Sigmoid colon (tissue), 7 donors: ENCODE results near the gene HMSD. TPM values are rescaled to one million over a fixed set of nuclear protein-coding genes. Genes with fewer than 3 reads are reported as not detected.

ENCODE experiments used
- DNase-seq: peaks from one replicate; pipeline ENCODE4 v3.0.0-alpha.2; 2019
- H3K27ac ChIP-seq, 4 donors: fragments of 200-600 bp; sonication (generic); one replicate each; pipeline ENCODE4 v1.5.1; 2016 to 2019; ENCODE audit warnings: mild to moderate bottlenecking in 1 of 4
- H3K27me3 ChIP-seq, 3 donors: fragments of 200-600 bp; sonication (generic); one replicate each; pipeline ENCODE4 v1.5.1; 2019; ENCODE audit warnings: mild to moderate bottlenecking in 1 of 3
- H3K36me3 ChIP-seq, 4 donors: fragments of 200-600 bp; sonication (generic); one replicate each; pipeline ENCODE4 v1.5.1; 2016 to 2019
- H3K4me1 ChIP-seq, 4 donors: fragments of 200-600 bp; sonication (generic); one replicate each; pipeline ENCODE4 v1.5.1; 2017 to 2019
- H3K4me3 ChIP-seq, 4 donors: fragments of 200-600 bp; sonication (generic); one replicate each; pipeline ENCODE4 v1.5.1; 2017 to 2019; ENCODE audit warnings: mild to moderate bottlenecking in 2 of 4, moderate library complexity in 1 of 4
- H3K9me3 ChIP-seq, 4 donors: fragments of 200-600 bp in 3 of 4; sonication (generic) in 3 of 4; one replicate each; pipeline versions ENCODE4 v1.5.1 to v1.6.1; 2013 to 2019
- EP300 ChIP-seq, 4 donors: sonication (generic); formaldehyde crosslinking; IDR thresholded peaks; one replicate each; pipeline ENCODE4 v1.6.1; 2017; ENCODE audit warnings: antibody characterized with exemption in 4 of 4
- POLR2A ChIP-seq, 2 donors: fragments of 450-650 bp; IDR thresholded peaks; one replicate each; pipeline ENCODE4 v1.6.1; 2016; ENCODE audit warnings: antibody characterized with exemption in 2 of 2, mild to moderate bottlenecking in 2 of 2, moderate library complexity in 2 of 2
- POLR2AphosphoS5 ChIP-seq, 4 donors: sonication (generic); formaldehyde crosslinking; IDR thresholded peaks; one replicate each; pipeline ENCODE4 v1.6.1; 2017; ENCODE audit warnings: antibody characterized with exemption in 4 of 4
- WGBS, 2 donors: extraction: QIAGEN DNeasy Blood & Tissue Kit; methylation state at CpG; one replicate each; pipeline ENCODE4 v1.1.7; 2013; 5-methylcytosine and 5-hydroxymethylcytosine counted together
- intact Hi-C: fragments of 100-400 bp; cut with DNase I; formaldehyde crosslinking; loops from one replicate; pipeline ENCODE4 v1.15.1; 2023
- polyA plus RNA-seq, 3 donors: library from polyadenylated mRNA; stranded (reverse); fragments of 200-250 nt; gene quantifications; one replicate each; pipeline ENCODE4 v1.2.3, GENCODE V29; 2013
- total RNA-seq, 4 donors: library from RNA; depleted of rRNA; stranded (reverse); fragments of >200 nt; gene quantifications; one replicate each; pipeline ENCODE4 v1.1.0, GENCODE V29; 2016
- TF ChIP-seq, protein P1 (sequence below), 4 experiments: fragments of 450-650 bp in 3 of 4; fragments of 200-600 bp in 1 of 4; IDR thresholded peaks; one replicate each; pipeline ENCODE4 v1.5.1; 2016 to 2019; ENCODE audit warnings: antibody characterized with exemption in 4 of 4, mild to moderate bottlenecking in 3 of 4, moderate library complexity in 2 of 4
- donor health status: healthy with polysubstance abuse.
- donor health status: Bipolar disorder and iron deficiency.
- donor health status: healthy.

Gene HMSD
- total and polyA plus RNA-seq, 7 donors = 0.54 TPM; not detected in 6

DNA sequence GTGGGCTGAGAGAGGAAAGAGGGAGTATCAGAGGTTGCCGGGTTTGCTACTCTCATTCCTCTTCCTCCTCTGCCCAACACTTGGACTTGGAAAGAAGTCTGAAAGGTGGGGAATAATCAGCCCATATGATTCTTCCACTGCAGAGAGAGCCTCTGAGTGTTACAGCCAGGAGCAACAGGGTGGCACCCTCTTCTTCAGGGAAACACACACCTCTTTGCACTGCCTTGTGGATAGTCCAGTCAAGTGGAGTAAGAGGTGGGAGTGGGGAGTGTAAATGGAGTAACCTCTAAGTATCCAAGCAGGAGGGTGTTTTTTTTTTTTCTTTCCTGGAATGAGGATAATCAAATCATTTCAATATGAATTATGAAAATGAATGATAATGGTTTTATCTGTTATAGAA is 11.8 kb downstream of the HMSD start:
- Histone ChIP-seq H3K4me1 (no peaks in the 10 kb centered on the region), H3K27ac (no peak overlapping the region), H3K4me3 (no peak overlapping the region), H3K9me3 (no peaks in the 10 kb centered on the region), H3K27me3 (peaks cover 0 to 10% (median 0%) of the 10 kb centered on the region in 3 donors), H3K36me3 (no peaks in the 10 kb centered on the region)
- DNase-seq = no peak
- intact Hi-C loops = loop anchor here (10.0 kb wide), 1 partner anchor 1246 kb away; the partner anchor contains the start of gene PHLPP1
- WGBS, 2 donors = 89 to 93% methylated on average over 1 of the region's 1 CpG
- TF ChIP-seq, protein P1, sequence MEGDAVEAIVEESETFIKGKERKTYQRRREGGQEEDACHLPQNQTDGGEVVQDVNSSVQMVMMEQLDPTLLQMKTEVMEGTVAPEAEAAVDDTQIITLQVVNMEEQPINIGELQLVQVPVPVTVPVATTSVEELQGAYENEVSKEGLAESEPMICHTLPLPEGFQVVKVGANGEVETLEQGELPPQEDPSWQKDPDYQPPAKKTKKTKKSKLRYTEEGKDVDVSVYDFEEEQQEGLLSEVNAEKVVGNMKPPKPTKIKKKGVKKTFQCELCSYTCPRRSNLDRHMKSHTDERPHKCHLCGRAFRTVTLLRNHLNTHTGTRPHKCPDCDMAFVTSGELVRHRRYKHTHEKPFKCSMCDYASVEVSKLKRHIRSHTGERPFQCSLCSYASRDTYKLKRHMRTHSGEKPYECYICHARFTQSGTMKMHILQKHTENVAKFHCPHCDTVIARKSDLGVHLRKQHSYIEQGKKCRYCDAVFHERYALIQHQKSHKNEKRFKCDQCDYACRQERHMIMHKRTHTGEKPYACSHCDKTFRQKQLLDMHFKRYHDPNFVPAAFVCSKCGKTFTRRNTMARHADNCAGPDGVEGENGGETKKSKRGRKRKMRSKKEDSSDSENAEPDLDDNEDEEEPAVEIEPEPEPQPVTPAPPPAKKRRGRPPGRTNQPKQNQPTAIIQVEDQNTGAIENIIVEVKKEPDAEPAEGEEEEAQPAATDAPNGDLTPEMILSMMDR (IDR thresholded peaks at IDR 0.05) = no peak
- TF ChIP-seq POLR2AphosphoS5 (IDR thresholded peaks at IDR 0.05) (no peak), POLR2A (IDR thresholded peaks at IDR 0.05) (no peak), EP300 (IDR thresholded peaks at IDR 0.05) (no peak)

DNA sequence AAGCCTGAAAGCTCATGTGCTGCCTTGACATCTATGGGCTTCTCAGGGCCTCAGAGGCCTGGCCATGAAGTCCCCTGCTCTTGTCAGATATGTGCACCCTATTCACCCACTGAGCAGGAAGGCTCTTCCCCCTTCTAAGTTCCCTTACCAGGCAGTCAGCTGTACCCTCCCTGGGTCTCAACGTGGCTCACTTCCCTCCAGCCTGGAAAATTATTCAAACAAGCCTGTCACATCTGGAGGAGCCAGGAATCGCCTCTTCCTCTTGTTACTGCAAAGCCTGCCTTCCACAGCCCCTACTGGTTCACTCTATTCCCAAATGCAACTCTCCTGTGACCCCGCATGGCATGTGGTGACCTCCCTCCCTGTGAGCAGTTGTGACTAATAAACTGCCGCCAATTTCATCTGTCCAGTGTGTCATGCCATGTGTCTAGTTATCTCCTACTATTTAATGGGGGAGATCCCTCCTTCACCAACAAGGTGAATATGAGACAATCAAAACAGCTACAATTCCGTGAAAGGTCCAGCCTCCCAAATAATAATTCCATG is 12.4 kb downstream of the HMSD start:
- Histone ChIP-seq H3K36me3 (no peaks in the 10 kb centered on the region), H3K4me3 (no peak overlapping the region), H3K9me3 (no peaks in the 10 kb centered on the region), H3K27me3 (peaks cover 0 to 5% (median 0%) of the 10 kb centered on the region in 3 donors), H3K27ac (no peak overlapping the region), H3K4me1 (no peaks in the 10 kb centered on the region)
- 75 to 80% methylated on average over 5 of the region's 5 CpGs for WGBS, 2 donors
- intact Hi-C loops = loop anchor here (10.0 kb wide), 1 partner anchor 1247 kb away; the partner anchor contains the start of gene PHLPP1
- no peak for DNase-seq
- TF ChIP-seq POLR2A (IDR thresholded peaks at IDR 0.05) (no peak), POLR2AphosphoS5 (IDR thresholded peaks at IDR 0.05) (no peak), EP300 (IDR thresholded peaks at IDR 0.05) (no peak)
- TF ChIP-seq, protein P1 (IDR thresholded peaks at IDR 0.05) = no peak

DNA sequence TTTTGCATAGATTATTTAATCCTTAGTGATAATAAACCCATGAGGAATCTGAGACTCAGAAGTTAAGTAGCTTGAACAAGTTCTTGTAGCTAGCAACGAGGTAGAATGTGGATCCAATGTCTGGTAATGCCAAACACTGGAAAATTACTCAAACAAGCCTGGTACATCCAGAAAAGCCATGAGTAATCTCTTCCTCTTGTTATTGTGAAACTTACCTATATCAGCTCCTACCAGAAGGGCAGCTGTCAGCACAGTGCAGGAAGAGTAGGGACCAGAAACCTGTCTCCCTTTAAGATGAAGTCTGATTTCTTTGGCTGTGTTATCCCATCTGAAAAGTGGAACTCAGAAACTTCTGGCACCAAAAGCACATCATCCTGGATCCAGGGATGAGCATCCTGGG is 13.0 kb downstream of the HMSD start:
- no peaks in the 10 kb centered on the region for H3K27me3 ChIP-seq
- H3K4me1 ChIP-seq = no peaks in the 10 kb centered on the region
- no peak overlapping the region for H3K4me3 ChIP-seq
- no peaks in the 10 kb centered on the region for H3K36me3 ChIP-seq
- no peak for DNase-seq
- WGBS, 2 donors = 48 to 57% methylated on average over 1 of the region's 1 CpG
- no peak for TF ChIP-seq EP300 (IDR thresholded peaks at IDR 0.05)
- no peak for TF ChIP-seq POLR2A (IDR thresholded peaks at IDR 0.05)
- TF ChIP-seq, protein P1 (IDR thresholded peaks at IDR 0.05) = no peak
- TF ChIP-seq POLR2AphosphoS5 (IDR thresholded peaks at IDR 0.05) = no peak
- H3K9me3 ChIP-seq = no peaks in the 10 kb centered on the region
- intact Hi-C loops = loop anchor here (10.0 kb wide), 1 partner anchor 1247 kb away; the partner anchor contains the start of gene PHLPP1
- no peak overlapping the region for H3K27ac ChIP-seq

DNA sequence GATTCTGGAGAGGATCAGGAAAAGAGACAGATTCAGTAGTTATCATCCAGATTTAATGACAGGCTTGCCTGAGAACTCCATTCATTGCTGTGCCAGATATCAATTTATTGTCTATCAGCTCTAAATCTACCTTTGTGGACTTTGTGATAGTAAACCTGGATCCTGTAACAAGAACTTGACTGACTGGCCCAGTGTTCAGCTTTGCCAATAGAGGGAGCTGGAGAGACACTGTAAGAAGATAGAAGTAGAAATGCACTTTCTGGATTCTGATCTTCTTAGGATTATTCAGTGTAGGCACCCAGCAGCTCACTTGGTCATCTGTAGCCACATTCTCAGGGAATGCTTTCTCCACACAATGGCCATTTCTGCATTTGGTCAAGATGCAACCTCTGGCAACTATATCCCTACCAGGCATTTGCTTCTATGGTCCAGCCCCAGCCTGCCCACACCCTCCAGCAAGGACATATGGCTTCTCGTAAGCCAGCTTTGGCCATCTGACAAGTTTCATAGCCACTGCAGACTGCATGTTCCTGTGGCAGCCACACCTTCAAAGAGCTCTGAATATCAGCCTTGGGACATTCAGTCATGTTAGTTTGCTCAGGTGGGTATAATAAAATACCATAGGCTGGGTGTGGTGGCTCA is 14.6 kb downstream of the HMSD start:
- intact Hi-C loops = loop anchor here (1.0 to 10.0 kb wide), 2 partner anchors 31 to 1249 kb away; partner anchors contain the start of gene PHLPP1

More for the DNA sequence above, 14.6 kb downstream of the HMSD start:
- H3K36me3 ChIP-seq = no peaks in the 10 kb centered on the region
- DNase-seq = no peak
- H3K27me3 ChIP-seq = no peaks in the 10 kb centered on the region
- no peak overlapping the region for H3K27ac ChIP-seq
- TF ChIP-seq EP300 (IDR thresholded peaks at IDR 0.05) (no peak), POLR2AphosphoS5 (IDR thresholded peaks at IDR 0.05) (no peak), POLR2A (IDR thresholded peaks at IDR 0.05) (no peak)
- TF ChIP-seq, protein P1 (IDR thresholded peaks at IDR 0.05) = peak; percentile 42 to 79 (median 56)
- H3K4me1 ChIP-seq = no peaks in the 10 kb centered on the region
- no peak overlapping the region for H3K4me3 ChIP-seq
- 13 to 60% methylated on average over 1 of the region's 1 CpG for WGBS, 2 donors
- no peaks in the 10 kb centered on the region for H3K9me3 ChIP-seq
